NCI-H82 treated with DMSO at 0.1 percent for 48 hours (cell line): ENCODE results near the gene TRIM63.
"Not testable (repeated sequence)": the region's sequence is repeated elsewhere in the genome, so short reads cannot be mapped to it uniquely, and the experiment has no call there.

ENCODE experiments used
- DNase-seq: peaks from one replicate; lab custom pipeline; 2025; ENCODE audit not compliant: unreplicated experiment; lab: John Stamatoyannopoulos, UW

The TRIM63 gene

GRCh38 chr1:26067432-26067911 is at the start of gene TRIM63:
TRIM63 (minus strand) TSS chr1:26067630; CDS start chr1:26067494, 136 bp downstream.
- DNase-seq = no peak

- no peak for DNase-seq
These were observed 46.9 kb upstream of the TRIM63 start for GRCh38 chr1:26114165-26114927.

- DNase-seq = no peak
These were observed 45.0 kb upstream of the TRIM63 start for GRCh38 chr1:26112407-26112775.

- DNase-seq = peak; percentile 78
These were observed 44.3 kb upstream of the TRIM63 start, which contains the start of gene PDIK1L for GRCh38 chr1:26111530-26112406. PDIK1L (plus strand) TSS chr1:26111824; CDS start chr1:26114309, 2,485 bp downstream.

- peak; percentile 35 for DNase-seq
These were observed 43.5 kb upstream of the TRIM63 start for GRCh38 chr1:26110731-26111529.

GRCh38 chr1:26109229-26110164 is 42.1 kb upstream of the TRIM63 start:
- DNase-seq = no peak

- not testable (repeated sequence) for DNase-seq
These were observed 37.8 kb upstream of the TRIM63 start for GRCh38 chr1:26105226-26105548.

- no peak for DNase-seq
These were observed 35.1 kb upstream of the TRIM63 start for GRCh38 chr1:26102526-26102925.

GRCh38 chr1:26102119-26102518 is 34.7 kb upstream of the TRIM63 start:
- no peak for DNase-seq

GRCh38 chr1:26100204-26100603 is 32.8 kb upstream of the TRIM63 start:
- not testable (repeated sequence) for DNase-seq

GRCh38 chr1:26099780-26100179 is 32.4 kb upstream of the TRIM63 start:
- no peak for DNase-seq

- no peak for DNase-seq
These were observed 31.2 kb upstream of the TRIM63 start for GRCh38 chr1:26098602-26099001.

GRCh38 chr1:26097696-26098095 is 30.3 kb upstream of the TRIM63 start:
- DNase-seq = no peak

GRCh38 chr1:26096471-26096870 is 29.0 kb upstream of the TRIM63 start:
- DNase-seq = no peak

GRCh38 chr1:26094677-26095383 is 27.4 kb upstream of the TRIM63 start:
- no peak for DNase-seq

GRCh38 chr1:26094076-26094669 is 26.7 kb upstream of the TRIM63 start:
- DNase-seq = no peak

- DNase-seq = not testable (repeated sequence)
These were observed 26.1 kb upstream of the TRIM63 start for GRCh38 chr1:26093569-26093968.

- DNase-seq = no peak
These were observed 25.0 kb upstream of the TRIM63 start for GRCh38 chr1:26092422-26092821.

GRCh38 chr1:26090893-26091292 is 23.5 kb upstream of the TRIM63 start:
- DNase-seq = no peak
